MM.1S (cell line): ENCODE measurements around the gene VAC14.

Experiments
- DNase-seq: peaks from one replicate; pipeline ENCODE4 v3.0.0-alpha.2; 2015
- H2AFZ ChIP-seq: fragments of 300-600 bp; sonication (generic); 2 replicates; pipeline ENCODE4 v1.6.0; 2016; ENCODE audit warnings: antibody characterized with exemption, low read length
- H3F3A ChIP-seq: fragments of 300-600 bp; sonication (generic); 2 replicates; pipeline ENCODE4 v1.6.1; 2016; ENCODE audit warnings: mild to moderate bottlenecking, antibody characterized with exemption, low read length, moderate library complexity, mixed read lengths; ENCODE audit not compliant: insufficient read depth
- H3K27ac ChIP-seq: fragments of 300-600 bp; sonication (generic); 2 replicates; pipeline ENCODE4 v1.5.1; 2016; ENCODE audit warnings: mild to moderate bottlenecking, low read length
- H3K27me3 ChIP-seq: fragments of 300-600 bp; sonication (generic); replicated peaks from 2 replicates; pipeline ENCODE4 v1.6.0; 2016; ENCODE audit warnings: low read length; ENCODE audit not compliant: insufficient read depth
- H3K36me3 ChIP-seq: fragments of 300-600 bp; sonication (generic); replicated peaks from 2 replicates; pipeline ENCODE4 v1.6.1; 2016; ENCODE audit warnings: mild to moderate bottlenecking, low read length, mixed read lengths; ENCODE audit not compliant: insufficient read depth
- H3K4me1 ChIP-seq: fragments of 300-600 bp; sonication (generic); 2 replicates; pipeline ENCODE4 v1.6.1; 2016; ENCODE audit warnings: low read length, mixed read lengths
- H3K4me2 ChIP-seq: fragments of 300-600 bp; sonication (generic); 2 replicates; pipeline ENCODE4 v1.6.0; 2016; ENCODE audit warnings: low read depth, low read length
- H3K4me3 ChIP-seq: fragments of 300-600 bp; sonication (generic); 2 replicates; pipeline ENCODE4 v1.5.1; 2016; ENCODE audit warnings: low read length, mixed read lengths
- H3K79me2 ChIP-seq: fragments of 300-600 bp; sonication (generic); 2 replicates; pipeline ENCODE4 v1.6.1; 2016; ENCODE audit warnings: mixed run types, low read length, mixed read lengths
- H3K9ac ChIP-seq: fragments of 300-600 bp; sonication (generic); 2 replicates; pipeline ENCODE4 v1.6.1; 2016; ENCODE audit warnings: low read length, mixed read lengths
- H3K9me2 ChIP-seq: fragments of 300-600 bp; sonication (generic); replicated peaks from 2 replicates; pipeline ENCODE4 v1.6.1; 2016; ENCODE audit warnings: mild to moderate bottlenecking, low read length, mixed read lengths; ENCODE audit not compliant: insufficient read depth
- H3K9me3 ChIP-seq: fragments of 300-600 bp; sonication (generic); replicated peaks from 2 replicates; pipeline ENCODE4 v1.6.1; 2016; ENCODE audit warnings: mild to moderate bottlenecking, low read length, mixed read lengths; ENCODE audit not compliant: insufficient read depth
- H4K20me1 ChIP-seq: fragments of 300-600 bp; sonication (generic); 2 replicates; pipeline ENCODE4 v1.6.1; 2016; ENCODE audit warnings: mild to moderate bottlenecking, low read length, moderate library complexity, mixed read lengths; ENCODE audit not compliant: insufficient read depth
- EZH2 ChIP-seq: fragments of 300-600 bp; sonication (generic); optimal IDR thresholded peaks from 2 replicates; pipeline ENCODE3; 2017; ENCODE audit warnings: low read depth, mild to moderate bottlenecking, antibody characterized with exemption, low read length, mixed read lengths
- EZH2phosphoT487 ChIP-seq: fragments of 300-600 bp; sonication (generic); IDR thresholded peaks from 2 replicates; pipeline ENCODE4 v1.6.1; 2018; ENCODE audit warnings: antibody characterized with exemption, low read length
- TF ChIP-seq, protein P1 (sequence below): fragments of 300-600 bp; sonication (generic); IDR thresholded peaks from 2 replicates; pipeline ENCODE4 v1.5.1; 2016; ENCODE audit warnings: antibody characterized with exemption, low read length, mixed read lengths

VAC14 gene

DNA sequence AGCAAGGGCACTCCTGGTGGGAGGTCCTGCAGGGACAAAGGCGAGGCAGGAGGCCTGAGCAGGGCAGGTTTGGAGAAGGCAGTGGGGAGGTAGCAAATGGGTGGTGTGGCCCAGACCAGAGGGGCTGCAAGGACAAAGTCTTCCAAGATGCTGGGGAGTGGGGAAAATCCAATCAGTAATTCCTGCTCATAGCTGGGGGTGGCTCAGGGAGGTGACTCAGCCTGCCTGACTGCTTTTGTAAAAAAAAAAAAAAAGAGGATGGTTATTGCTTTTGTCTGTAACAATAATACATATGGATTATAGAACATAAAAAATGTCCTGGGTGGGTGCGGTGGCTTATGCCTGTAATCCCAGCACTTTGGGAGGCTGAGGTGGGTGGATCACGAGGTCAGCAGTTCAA lies 149.4 kb downstream of the VAC14 start:
- Histone ChIP-seq H3K27ac (no peak overlapping the region), H3K27me3 (no peaks in the 10 kb centered on the region), H3K9ac (no peak overlapping the region), H3K9me3 (no peaks in the 10 kb centered on the region), H3K79me2 (no peaks in the 10 kb centered on the region), H3K36me3 (no peaks in the 10 kb centered on the region), H3K4me2 (no peak overlapping the region), H4K20me1 (no peaks in the 10 kb centered on the region), H3K4me3 (no peak overlapping the region), H3K9me2 (no peaks in the 10 kb centered on the region), H3F3A (no peaks in the 10 kb centered on the region), H2AFZ (no peak overlapping the region), H3K4me1 (no peaks in the 10 kb centered on the region)
- DNase-seq, result no peak
- TF ChIP-seq EZH2, result no peak
- TF ChIP-seq, protein P1, sequence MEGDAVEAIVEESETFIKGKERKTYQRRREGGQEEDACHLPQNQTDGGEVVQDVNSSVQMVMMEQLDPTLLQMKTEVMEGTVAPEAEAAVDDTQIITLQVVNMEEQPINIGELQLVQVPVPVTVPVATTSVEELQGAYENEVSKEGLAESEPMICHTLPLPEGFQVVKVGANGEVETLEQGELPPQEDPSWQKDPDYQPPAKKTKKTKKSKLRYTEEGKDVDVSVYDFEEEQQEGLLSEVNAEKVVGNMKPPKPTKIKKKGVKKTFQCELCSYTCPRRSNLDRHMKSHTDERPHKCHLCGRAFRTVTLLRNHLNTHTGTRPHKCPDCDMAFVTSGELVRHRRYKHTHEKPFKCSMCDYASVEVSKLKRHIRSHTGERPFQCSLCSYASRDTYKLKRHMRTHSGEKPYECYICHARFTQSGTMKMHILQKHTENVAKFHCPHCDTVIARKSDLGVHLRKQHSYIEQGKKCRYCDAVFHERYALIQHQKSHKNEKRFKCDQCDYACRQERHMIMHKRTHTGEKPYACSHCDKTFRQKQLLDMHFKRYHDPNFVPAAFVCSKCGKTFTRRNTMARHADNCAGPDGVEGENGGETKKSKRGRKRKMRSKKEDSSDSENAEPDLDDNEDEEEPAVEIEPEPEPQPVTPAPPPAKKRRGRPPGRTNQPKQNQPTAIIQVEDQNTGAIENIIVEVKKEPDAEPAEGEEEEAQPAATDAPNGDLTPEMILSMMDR, result no peak
- no peak for TF ChIP-seq EZH2phosphoT487

DNA sequence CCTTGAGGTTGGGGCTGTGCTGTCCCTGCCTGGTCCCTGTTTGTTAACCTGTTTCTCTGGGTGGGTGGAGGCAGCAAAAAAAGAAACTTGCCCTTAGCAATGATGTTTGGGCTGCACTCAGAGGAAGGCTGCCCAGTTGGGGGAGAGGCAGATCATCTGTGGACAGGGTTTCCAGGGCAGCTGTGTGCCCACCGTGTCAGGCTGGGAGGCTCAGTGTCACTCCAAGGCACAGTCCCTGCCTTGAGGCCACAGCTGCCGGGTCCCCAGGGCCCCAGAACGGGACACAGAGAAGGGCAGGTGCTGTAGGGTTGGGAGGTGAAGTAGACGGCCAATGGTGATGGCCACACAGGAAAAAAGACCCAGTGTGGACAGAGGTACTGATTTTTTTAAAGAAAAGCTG lies 150.7 kb downstream of the VAC14 start:
- no peaks in the 10 kb centered on the region for H4K20me1 ChIP-seq
- H3F3A ChIP-seq, result no peaks in the 10 kb centered on the region
- TF ChIP-seq, protein P1, result no peak
- H3K4me2 ChIP-seq, result no peak overlapping the region
- DNase-seq, result no peak
- no peaks in the 10 kb centered on the region for H3K9me2 ChIP-seq
- no peak overlapping the region for H3K9ac ChIP-seq
- no peak overlapping the region for H3K4me3 ChIP-seq
- no peaks in the 10 kb centered on the region for H3K27me3 ChIP-seq
- H3K9me3 ChIP-seq, result no peaks in the 10 kb centered on the region
- no peaks in the 10 kb centered on the region for H3K4me1 ChIP-seq
- H3K36me3 ChIP-seq, result no peaks in the 10 kb centered on the region
- H3K79me2 ChIP-seq, result no peaks in the 10 kb centered on the region
- H3K27ac ChIP-seq, result no peak overlapping the region
- no peak overlapping the region for H2AFZ ChIP-seq

DNA sequence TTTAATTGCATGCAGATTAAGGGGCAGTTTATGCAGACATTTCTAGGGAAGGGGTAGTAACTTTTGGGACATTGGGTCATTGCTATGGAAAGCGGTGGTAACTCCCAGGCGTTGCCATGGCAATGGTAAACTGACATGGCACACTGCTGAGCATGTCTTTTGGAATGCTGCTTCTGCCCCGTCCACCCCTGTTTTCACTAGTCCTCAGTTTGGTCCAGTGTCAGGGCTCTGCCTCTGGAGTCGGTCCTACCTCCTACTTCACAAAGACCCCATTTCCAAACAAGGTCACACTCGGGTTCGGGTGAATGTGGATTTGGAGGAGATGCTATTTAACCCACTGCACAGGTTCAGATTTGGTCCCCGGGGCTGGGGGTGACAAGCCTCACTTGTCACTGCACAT lies 151.7 kb downstream of the VAC14 start:
- H3K4me3 ChIP-seq, result no peak overlapping the region
- no peak overlapping the region for H3K4me2 ChIP-seq
- H4K20me1 ChIP-seq, result no peaks in the 10 kb centered on the region
- no peaks in the 10 kb centered on the region for H3K79me2 ChIP-seq
- H3K27me3 ChIP-seq, result no peaks in the 10 kb centered on the region
- H3F3A ChIP-seq, result no peaks in the 10 kb centered on the region
- no peaks in the 10 kb centered on the region for H3K9me2 ChIP-seq
- TF ChIP-seq, protein P1, result no peak
- TF ChIP-seq EZH2phosphoT487, result no peak
- no peak overlapping the region for H3K27ac ChIP-seq
- no peaks in the 10 kb centered on the region for H3K9me3 ChIP-seq
- H2AFZ ChIP-seq, result no peak overlapping the region
- no peaks in the 10 kb centered on the region for H3K36me3 ChIP-seq
- no peaks in the 10 kb centered on the region for H3K4me1 ChIP-seq
- DNase-seq, result no peak
- no peak overlapping the region for H3K9ac ChIP-seq

DNA sequence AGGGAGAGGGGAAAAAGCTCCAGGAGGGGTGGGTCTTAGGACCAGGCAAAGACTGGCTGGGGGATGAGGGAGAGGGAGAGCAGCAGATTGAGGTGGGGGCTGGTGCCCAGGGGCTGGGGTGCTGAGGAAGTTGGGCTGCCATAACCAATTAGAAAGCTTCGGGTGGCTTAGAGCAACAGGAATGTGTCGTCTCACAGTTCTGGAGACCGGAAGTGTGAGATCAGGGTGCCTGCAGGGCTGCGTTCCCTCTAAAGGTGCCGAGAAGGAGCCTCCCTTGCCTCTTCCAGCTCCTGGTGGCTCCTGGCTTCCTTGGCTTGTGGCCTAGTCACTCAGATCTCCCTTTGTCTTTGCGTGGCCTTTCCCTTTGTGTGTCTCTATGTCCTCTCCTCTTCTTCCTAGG lies 152.4 kb downstream of the VAC14 start:
- H3K27me3 ChIP-seq, result no peaks in the 10 kb centered on the region
- no peaks in the 10 kb centered on the region for H3K9me2 ChIP-seq
- no peaks in the 10 kb centered on the region for H3F3A ChIP-seq
- H3K27ac ChIP-seq, result no peak overlapping the region
- no peak for DNase-seq
- no peak overlapping the region for H2AFZ ChIP-seq
- H3K79me2 ChIP-seq, result no peaks in the 10 kb centered on the region
- no peaks in the 10 kb centered on the region for H3K9me3 ChIP-seq
- no peaks in the 10 kb centered on the region for H4K20me1 ChIP-seq
- no peak overlapping the region for H3K4me2 ChIP-seq
- no peaks in the 10 kb centered on the region for H3K36me3 ChIP-seq
- H3K4me3 ChIP-seq, result no peak overlapping the region
- TF ChIP-seq EZH2phosphoT487 (no peak), EZH2 (no peak)
- TF ChIP-seq, protein P1, result no peak
- H3K9ac ChIP-seq, result no peak overlapping the region
- H3K4me1 ChIP-seq, result no peaks in the 10 kb centered on the region
